ENCODE data around the gene CFAP74. TPM values are rescaled to one million over a fixed set of nuclear protein-coding genes. Genes with fewer than 3 reads are reported as not detected.

Gene CFAP74
- total RNA-seq, 1 donor from 2014 or later, result 6.6 TPM

- ATAC-seq (no peak), DNase-seq (no peak)
- H3K4me1 ChIP-seq, result peaks cover 84% of the 10 kb centered on the region
- H3K27me3 ChIP-seq (ENCODE audit: low read depth), result no peaks in the 10 kb centered on the region
- TF ChIP-seq CTCF (IDR thresholded peaks at IDR 0.05), result no peak
- no peak overlapping the region for H3K27ac ChIP-seq
- peaks cover 14% of the 10 kb centered on the region for H3K36me3 ChIP-seq
- no peaks in the 10 kb centered on the region for H3K9me3 ChIP-seq
- no peak overlapping the region for H3K4me3 ChIP-seq
- intact Hi-C loops (cut with DNase I), result no loop called here
Observed at GRCh38 chr1:1879942-1880341, 123.6 kb downstream of the CFAP74 start.

- Histone ChIP-seq H3K4me3 (no peak overlapping the region), H3K36me3 (peaks cover 27% of the 10 kb centered on the region), H3K27me3 (ENCODE audit: low read depth) (no peaks in the 10 kb centered on the region), H3K9me3 (no peaks in the 10 kb centered on the region), H3K27ac (no peak overlapping the region), H3K4me1 (peaks cover 84% of the 10 kb centered on the region)
- DNase-seq (no peak), ATAC-seq (no peak)
- TF ChIP-seq CTCF (IDR thresholded peaks at IDR 0.05), result no peak
- intact Hi-C loops (cut with DNase I), result no loop called here
Observed at GRCh38 chr1:1877865-1878436, 125.6 kb downstream of the CFAP74 start.

GRCh38 chr1:1876335-1876930 lies 127.2 kb downstream of the CFAP74 start:
- DNase-seq (no peak), ATAC-seq (no peak)
- intact Hi-C loops (cut with DNase I), result no loop called here
- peaks cover 84% of the 10 kb centered on the region for H3K4me1 ChIP-seq
- H3K9me3 ChIP-seq, result no peaks in the 10 kb centered on the region
- TF ChIP-seq CTCF (IDR thresholded peaks at IDR 0.05), result no peak
- H3K4me3 ChIP-seq, result no peak overlapping the region
- H3K27ac ChIP-seq, result no peak overlapping the region
- no peaks in the 10 kb centered on the region for H3K27me3 ChIP-seq (ENCODE audit: low read depth)
- peaks cover 27% of the 10 kb centered on the region for H3K36me3 ChIP-seq

GRCh38 chr1:1875932-1876331 lies 127.7 kb downstream of the CFAP74 start:
- no peak for TF ChIP-seq CTCF (IDR thresholded peaks at IDR 0.05)
- intact Hi-C loops (cut with DNase I), result no loop called here
- DNase-seq, result peak; percentile 4

GRCh38 chr1:1874901-1875300 lies 128.7 kb downstream of the CFAP74 start:
- ATAC-seq (no peak), DNase-seq (no peak)
- intact Hi-C loops (cut with DNase I), result no loop called here
- no peak for TF ChIP-seq CTCF (IDR thresholded peaks at IDR 0.05)
- Histone ChIP-seq H3K36me3 (peaks cover 27% of the 10 kb centered on the region), H3K4me3 (no peak overlapping the region), H3K4me1 (peaks cover 78% of the 10 kb centered on the region), H3K9me3 (no peaks in the 10 kb centered on the region), H3K27me3 (ENCODE audit: low read depth) (no peaks in the 10 kb centered on the region), H3K27ac (no peak overlapping the region)

More at GRCh38 chr1:1875932-1876331, 127.7 kb downstream of the CFAP74 start:
- Histone ChIP-seq H3K4me3 (no peak overlapping the region), H3K36me3 (peaks cover 27% of the 10 kb centered on the region), H3K4me1 (peaks cover 84% of the 10 kb centered on the region), H3K27me3 (ENCODE audit: low read depth) (no peaks in the 10 kb centered on the region), H3K27ac (no peak overlapping the region), H3K9me3 (no peaks in the 10 kb centered on the region)
- ATAC-seq, result no peak
